Measurements from ENCODE around the gene C17orf100. TPM values are rescaled to one million over a fixed set of nuclear protein-coding genes. Genes with fewer than 3 reads are reported as not detected.

Gene C17orf100
- total and polyA plus RNA-seq, 4 donors = 2.2 to 18.4 (median 8.4) TPM

GRCh38 chr17:6627019-6627418 lies 24.5 kb upstream of the C17orf100 start:
- WGBS (ENCODE audit: insufficient coverage) = 80% methylated on average over 1 of the region's 1 CpG
- Histone ChIP-seq H3K9me3 (ENCODE audit: control insufficient read depth, insufficient read depth, low read length) (no peaks in the 10 kb centered on the region), H3K4me1 (ENCODE audit: control insufficient read depth, insufficient read depth, low read length) (no peaks in the 10 kb centered on the region), H3K4me3 (ENCODE audit: low read depth, low read length) (no peak overlapping the region), H3K27me3 (ENCODE audit: control insufficient read depth, insufficient read depth, low read length) (no peaks in the 10 kb centered on the region), H3K36me3 (ENCODE audit: control insufficient read depth, insufficient read depth, low read length) (peaks cover 13% of the 10 kb centered on the region), H3K27ac (ENCODE audit: low read depth, low read length) (no peak overlapping the region)
- DNase-seq (ENCODE audit: low read depth in 4 of 6, low spot score in 6 of 6) = no peak

GRCh38 chr17:6630390-6630789 lies 21.2 kb upstream of the C17orf100 start:
- Histone ChIP-seq H3K9me3 (ENCODE audit: control insufficient read depth, insufficient read depth, low read length) (no peaks in the 10 kb centered on the region), H3K4me1 (ENCODE audit: control insufficient read depth, insufficient read depth, low read length) (no peaks in the 10 kb centered on the region), H3K27me3 (ENCODE audit: control insufficient read depth, insufficient read depth, low read length) (no peaks in the 10 kb centered on the region), H3K27ac (ENCODE audit: low read depth, low read length) (no peak overlapping the region), H3K4me3 (ENCODE audit: low read depth, low read length) (no peak overlapping the region), H3K36me3 (ENCODE audit: control insufficient read depth, insufficient read depth, low read length) (peaks cover 11% of the 10 kb centered on the region)
- WGBS (ENCODE audit: insufficient coverage) = no CpG with 5 or more reads among the region's 1 CpG
- DNase-seq (ENCODE audit: low read depth in 4 of 6, low spot score in 6 of 6) = no peak

GRCh38 chr17:6632530-6632929 lies 19.0 kb upstream of the C17orf100 start:
- Histone ChIP-seq H3K36me3 (ENCODE audit: control insufficient read depth, insufficient read depth, low read length) (peaks cover 17% of the 10 kb centered on the region), H3K4me1 (ENCODE audit: control insufficient read depth, insufficient read depth, low read length) (peaks cover 5% of the 10 kb centered on the region), H3K9me3 (ENCODE audit: control insufficient read depth, insufficient read depth, low read length) (no peaks in the 10 kb centered on the region), H3K27ac (ENCODE audit: low read depth, low read length) (no peak overlapping the region), H3K27me3 (ENCODE audit: control insufficient read depth, insufficient read depth, low read length) (no peaks in the 10 kb centered on the region), H3K4me3 (ENCODE audit: low read depth, low read length) (no peak overlapping the region)
- DNase-seq (ENCODE audit: low read depth in 4 of 6, low spot score in 6 of 6) = no peak

- Histone ChIP-seq H3K4me1 (ENCODE audit: control insufficient read depth, insufficient read depth, low read length) (peaks cover 12% of the 10 kb centered on the region), H3K36me3 (ENCODE audit: control insufficient read depth, insufficient read depth, low read length) (peaks cover 20% of the 10 kb centered on the region), H3K27me3 (ENCODE audit: control insufficient read depth, insufficient read depth, low read length) (no peaks in the 10 kb centered on the region), H3K4me3 (ENCODE audit: low read depth, low read length) (no peak overlapping the region), H3K9me3 (ENCODE audit: control insufficient read depth, insufficient read depth, low read length) (no peaks in the 10 kb centered on the region), H3K27ac (ENCODE audit: low read depth, low read length) (no peak overlapping the region)
- 100% methylated on average over 1 of the region's 3 CpGs for WGBS (ENCODE audit: insufficient coverage)
- DNase-seq (ENCODE audit: low read depth in 4 of 6, low spot score in 6 of 6) = no peak
Measured at GRCh38 chr17:6633263-6633662, 18.3 kb upstream of the C17orf100 start.

- H3K4me3 ChIP-seq (ENCODE audit: low read depth, low read length) = no peak overlapping the region
- no peak for DNase-seq (ENCODE audit: low read depth in 4 of 6, low spot score in 6 of 6)
- H3K9me3 ChIP-seq (ENCODE audit: control insufficient read depth, insufficient read depth, low read length) = no peaks in the 10 kb centered on the region
- no peaks in the 10 kb centered on the region for H3K27me3 ChIP-seq (ENCODE audit: control insufficient read depth, insufficient read depth, low read length)
- H3K36me3 ChIP-seq (ENCODE audit: control insufficient read depth, insufficient read depth, low read length) = peaks cover 30% of the 10 kb centered on the region
- H3K27ac ChIP-seq (ENCODE audit: low read depth, low read length) = no peak overlapping the region
- WGBS (ENCODE audit: insufficient coverage) = 86% methylated on average over 1 of the region's 2 CpGs
- H3K4me1 ChIP-seq (ENCODE audit: control insufficient read depth, insufficient read depth, low read length) = peaks cover 31% of the 10 kb centered on the region
Measured at GRCh38 chr17:6636105-6636504, 15.5 kb upstream of the C17orf100 start.

GRCh38 chr17:6636616-6637457 lies 14.7 kb upstream of the C17orf100 start:
- no peak for DNase-seq (ENCODE audit: low read depth in 4 of 6, low spot score in 6 of 6)
- 91% methylated on average over 15 of the region's 17 CpGs for WGBS (ENCODE audit: insufficient coverage)

GRCh38 chr17:6637458-6637840 lies 14.1 kb upstream of the C17orf100 start:
- Histone ChIP-seq H3K9me3 (ENCODE audit: control insufficient read depth, insufficient read depth, low read length) (no peaks in the 10 kb centered on the region), H3K4me1 (ENCODE audit: control insufficient read depth, insufficient read depth, low read length) (peaks cover 35% of the 10 kb centered on the region), H3K36me3 (ENCODE audit: control insufficient read depth, insufficient read depth, low read length) (peaks cover 30% of the 10 kb centered on the region), H3K4me3 (ENCODE audit: low read depth, low read length) (no peak overlapping the region), H3K27ac (ENCODE audit: low read depth, low read length) (no peak overlapping the region), H3K27me3 (ENCODE audit: control insufficient read depth, insufficient read depth, low read length) (no peaks in the 10 kb centered on the region)
- 92% methylated on average over 6 of the region's 6 CpGs for WGBS (ENCODE audit: insufficient coverage)
- DNase-seq (ENCODE audit: low read depth in 4 of 6, low spot score in 6 of 6) = no peak

More at GRCh38 chr17:6636616-6637457, 14.7 kb upstream of the C17orf100 start:
- Histone ChIP-seq H3K36me3 (ENCODE audit: control insufficient read depth, insufficient read depth, low read length) (peaks cover 30% of the 10 kb centered on the region), H3K9me3 (ENCODE audit: control insufficient read depth, insufficient read depth, low read length) (no peaks in the 10 kb centered on the region), H3K4me1 (ENCODE audit: control insufficient read depth, insufficient read depth, low read length) (peaks cover 35% of the 10 kb centered on the region), H3K4me3 (ENCODE audit: low read depth, low read length) (no peak overlapping the region), H3K27ac (ENCODE audit: low read depth, low read length) (no peak overlapping the region), H3K27me3 (ENCODE audit: control insufficient read depth, insufficient read depth, low read length) (no peaks in the 10 kb centered on the region)

GRCh38 chr17:6638046-6638908 lies 13.3 kb upstream of the C17orf100 start:
- Histone ChIP-seq H3K4me1 (ENCODE audit: control insufficient read depth, insufficient read depth, low read length) (peaks cover 35% of the 10 kb centered on the region), H3K9me3 (ENCODE audit: control insufficient read depth, insufficient read depth, low read length) (no peaks in the 10 kb centered on the region), H3K27me3 (ENCODE audit: control insufficient read depth, insufficient read depth, low read length) (no peaks in the 10 kb centered on the region), H3K27ac (ENCODE audit: low read depth, low read length) (no peak overlapping the region), H3K36me3 (ENCODE audit: control insufficient read depth, insufficient read depth, low read length) (peaks cover 30% of the 10 kb centered on the region), H3K4me3 (ENCODE audit: low read depth, low read length) (no peak overlapping the region)
- DNase-seq (ENCODE audit: low read depth in 4 of 6, low spot score in 6 of 6) = no peak
- 87% methylated on average over 24 of the region's 24 CpGs for WGBS (ENCODE audit: insufficient coverage)

GRCh38 chr17:6639014-6639585 lies 12.5 kb upstream of the C17orf100 start:
- 52% methylated on average over 13 of the region's 15 CpGs for WGBS (ENCODE audit: insufficient coverage)
- Histone ChIP-seq H3K4me3 (ENCODE audit: low read depth, low read length) (peak overlapping the region; percentile 88), H3K27me3 (ENCODE audit: control insufficient read depth, insufficient read depth, low read length) (no peaks in the 10 kb centered on the region), H3K36me3 (ENCODE audit: control insufficient read depth, insufficient read depth, low read length) (peaks cover 31% of the 10 kb centered on the region), H3K27ac (ENCODE audit: low read depth, low read length) (no peak overlapping the region), H3K9me3 (ENCODE audit: control insufficient read depth, insufficient read depth, low read length) (no peaks in the 10 kb centered on the region), H3K4me1 (ENCODE audit: control insufficient read depth, insufficient read depth, low read length) (peaks cover 35% of the 10 kb centered on the region)
- DNase-seq (ENCODE audit: low read depth in 4 of 6, low spot score in 6 of 6) = no peak

Measured in spinal cord (tissue), 10 donors.